HG03521 (cell line): ENCODE data around the gene RIC8B.

ENCODE experiments used
- ATAC-seq: cut with Tn5 transposase; IDR thresholded peaks from one replicate; pipeline ENCODE4 v1.9.1; 2021; ENCODE audit warnings: mild to moderate bottlenecking, moderate library complexity; ENCODE audit not compliant: unreplicated experiment

RIC8B gene

DNA sequence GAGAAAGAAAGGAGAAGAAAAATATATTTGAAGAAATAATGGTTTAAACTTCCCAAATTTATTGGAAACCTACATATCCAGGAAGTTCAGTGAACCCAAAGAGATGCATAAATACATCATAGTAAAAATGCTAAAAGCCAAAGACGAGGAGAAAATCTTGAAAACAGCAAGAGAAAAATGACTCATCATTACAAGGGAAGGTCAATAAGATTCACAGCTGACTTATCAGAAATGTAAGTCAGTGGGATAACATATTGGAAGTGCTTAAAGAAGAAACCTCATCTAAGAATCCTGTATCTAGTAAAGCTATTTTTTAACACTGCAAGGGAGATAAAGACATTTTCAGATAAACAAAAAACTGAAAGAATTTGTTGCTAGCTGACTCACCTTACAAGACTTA lies 19.9 kb downstream of the RIC8B start:
- ATAC-seq = no peak

DNA sequence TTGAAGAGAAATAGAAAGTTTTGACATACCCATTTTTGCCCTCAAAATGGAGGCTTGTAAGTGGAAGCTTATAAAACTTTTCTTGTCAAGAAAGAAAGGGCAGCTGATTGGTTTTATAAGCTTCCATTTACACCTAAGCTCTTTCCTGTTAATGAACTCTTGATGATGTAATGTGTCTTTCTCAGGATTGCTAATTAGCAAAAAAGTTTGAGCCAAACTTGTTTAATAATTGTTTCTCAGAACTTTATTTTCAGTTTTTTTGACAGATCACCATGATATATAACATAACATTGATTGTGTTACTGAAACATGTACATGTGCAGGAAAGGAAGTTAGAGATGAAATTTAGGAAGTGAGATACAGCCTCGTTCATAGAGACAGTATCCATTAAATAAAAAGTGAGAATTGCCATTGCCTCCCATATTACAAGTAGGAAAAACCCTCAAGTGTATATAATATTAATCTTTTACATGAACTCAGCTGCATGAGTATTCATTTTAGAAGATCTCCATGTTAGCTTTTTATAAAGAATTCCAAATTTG lies 26.8 kb downstream of the RIC8B start:
- ATAC-seq = no peak

DNA sequence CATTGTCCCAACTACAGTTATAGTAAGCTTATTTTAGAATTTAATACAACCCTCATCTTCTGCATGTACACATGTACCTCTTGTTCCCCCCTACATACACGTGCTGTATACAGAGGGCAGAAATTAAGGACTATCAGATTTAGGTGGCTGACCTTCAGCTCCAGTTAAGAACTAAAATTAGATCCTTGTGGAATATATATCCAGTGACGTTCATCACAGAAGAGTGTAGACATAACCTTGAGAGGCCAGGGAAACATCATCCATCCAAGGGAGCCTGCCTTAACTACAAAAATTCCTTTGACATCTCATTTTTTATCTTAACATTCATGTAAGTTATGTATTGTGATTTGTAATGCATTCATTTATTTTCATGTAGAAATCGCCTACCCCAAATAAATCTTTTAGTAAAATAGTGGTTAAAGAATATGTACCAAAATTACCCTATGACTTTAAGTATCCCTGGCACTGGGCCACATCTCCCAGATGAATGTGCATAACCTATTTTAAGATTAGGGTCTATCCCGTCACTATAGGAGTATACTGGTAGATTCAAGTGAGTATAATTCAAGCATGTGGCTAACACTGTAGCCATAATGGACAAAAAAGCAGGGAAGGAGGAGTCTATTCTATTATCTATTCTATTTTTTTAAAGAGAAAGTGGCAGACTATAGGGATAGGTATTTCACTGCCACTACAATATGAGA lies 27.5 kb downstream of the RIC8B start:
- ATAC-seq = no peak

DNA sequence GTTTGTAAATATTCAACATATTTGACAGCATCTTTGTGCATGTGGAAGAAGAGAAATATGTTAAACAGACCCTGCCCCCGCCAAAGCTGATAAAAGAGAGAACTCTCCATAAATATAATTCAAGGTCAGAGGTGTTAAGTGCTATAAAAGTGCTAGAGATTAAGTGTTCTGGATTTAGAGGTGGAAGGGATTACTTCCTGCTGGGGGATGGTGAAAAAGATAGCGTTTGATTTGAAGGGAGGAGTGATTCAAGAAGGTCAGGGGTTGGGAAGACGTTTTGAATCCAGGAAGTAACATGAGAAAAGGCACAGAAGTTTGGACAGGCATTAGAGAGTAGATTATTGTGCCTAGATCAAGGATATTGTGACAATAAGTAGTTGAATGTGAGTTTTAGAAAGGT lies 30.2 kb downstream of the RIC8B start:
- no peak for ATAC-seq

DNA sequence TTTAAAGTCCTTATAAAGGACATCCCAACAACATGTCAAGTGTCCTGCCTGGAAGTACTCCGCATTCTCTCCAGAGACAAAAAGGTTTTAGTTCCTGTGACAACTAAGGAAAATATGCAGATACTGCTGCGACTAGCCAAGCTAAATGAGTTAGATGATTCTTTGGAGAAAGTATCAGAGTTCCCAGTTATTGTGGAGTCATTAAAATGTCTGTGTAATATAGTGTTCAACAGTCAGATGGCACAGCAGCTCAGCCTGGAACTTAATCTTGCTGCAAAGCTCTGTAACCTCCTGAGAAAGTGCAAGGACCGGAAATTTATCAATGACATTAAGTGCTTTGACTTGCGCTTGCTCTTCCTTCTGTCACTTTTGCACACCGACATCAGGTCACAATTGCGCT lies 40.2 kb downstream of the RIC8B start:
- no peak for ATAC-seq

DNA sequence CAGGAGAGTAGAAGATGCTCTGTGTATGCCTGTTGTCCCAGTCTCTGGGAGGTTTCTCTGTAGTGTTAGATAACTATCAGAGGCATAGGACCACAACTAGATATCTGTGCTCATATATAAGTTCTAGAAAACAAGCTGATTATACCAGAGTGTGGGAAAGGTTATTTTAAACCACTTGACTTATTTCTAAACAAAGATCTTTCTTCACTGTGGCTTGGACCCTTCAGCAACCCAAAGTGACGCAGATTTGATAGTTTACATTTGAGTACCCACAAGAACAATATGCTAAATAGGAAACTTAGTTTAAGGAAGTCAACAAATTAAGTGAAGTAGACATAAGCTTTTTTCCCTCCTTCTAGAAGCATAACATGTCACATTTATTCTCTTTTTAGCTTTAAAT lies 41.3 kb downstream of the RIC8B start:
- ATAC-seq = no peak

DNA sequence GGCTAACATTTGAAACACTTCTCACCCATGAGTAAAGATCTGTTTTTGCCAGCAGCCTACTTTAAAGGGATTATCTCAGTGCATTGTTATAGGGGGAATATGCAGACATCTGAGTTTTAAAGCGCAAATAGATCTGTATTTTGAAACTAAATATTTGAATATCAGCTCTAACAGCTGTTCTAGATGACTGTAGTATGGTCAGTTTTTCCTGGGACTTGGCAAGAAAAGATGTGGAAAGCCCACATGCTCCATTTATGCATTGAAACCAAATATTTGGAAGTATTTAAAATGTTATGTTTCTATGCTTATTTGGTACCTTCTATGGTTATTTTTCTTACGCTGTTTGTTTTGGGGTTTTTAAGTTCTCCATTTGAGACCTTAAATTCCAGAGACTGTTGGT lies 41.7 kb downstream of the RIC8B start:
- no peak for ATAC-seq

DNA sequence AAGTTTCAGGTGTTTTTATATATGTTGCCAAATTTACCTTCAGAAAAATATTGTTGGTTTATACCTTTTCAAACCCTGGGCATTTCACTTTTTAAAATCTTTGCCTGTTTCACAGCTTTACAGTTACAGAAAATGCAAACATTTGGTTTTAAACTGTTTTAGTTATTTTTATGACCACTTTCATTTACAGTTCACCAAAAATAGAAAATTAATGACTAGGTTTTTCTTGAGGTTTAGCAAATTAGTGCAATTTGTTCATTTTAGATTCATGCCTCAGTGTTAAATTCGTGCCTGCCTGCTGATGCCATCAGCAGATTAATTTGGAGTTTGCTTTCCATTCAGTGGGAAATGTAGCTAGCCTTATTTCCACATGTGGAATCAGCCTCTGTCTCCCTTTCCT lies 45.5 kb downstream of the RIC8B start:
- ATAC-seq = no peak

DNA sequence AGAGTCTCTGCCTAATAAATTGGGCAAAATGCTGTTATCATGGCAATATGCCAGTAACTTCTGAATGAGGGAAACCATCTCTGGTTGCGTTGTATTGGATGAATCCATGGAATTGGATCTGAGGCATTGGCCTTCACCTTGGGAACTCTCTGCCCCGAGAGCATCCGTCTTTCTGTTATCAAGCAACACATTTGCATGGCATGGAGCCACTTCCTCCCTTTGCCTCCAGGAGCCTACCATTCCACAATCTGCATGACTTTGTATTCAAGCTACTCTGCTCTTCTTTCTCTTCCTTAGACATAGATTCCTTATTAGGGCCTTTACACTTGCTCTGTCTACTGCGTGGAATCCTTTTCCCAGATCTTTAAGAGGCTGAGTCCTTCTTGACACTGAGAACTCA lies 57.2 kb downstream of the RIC8B start:
- ATAC-seq = no peak

DNA sequence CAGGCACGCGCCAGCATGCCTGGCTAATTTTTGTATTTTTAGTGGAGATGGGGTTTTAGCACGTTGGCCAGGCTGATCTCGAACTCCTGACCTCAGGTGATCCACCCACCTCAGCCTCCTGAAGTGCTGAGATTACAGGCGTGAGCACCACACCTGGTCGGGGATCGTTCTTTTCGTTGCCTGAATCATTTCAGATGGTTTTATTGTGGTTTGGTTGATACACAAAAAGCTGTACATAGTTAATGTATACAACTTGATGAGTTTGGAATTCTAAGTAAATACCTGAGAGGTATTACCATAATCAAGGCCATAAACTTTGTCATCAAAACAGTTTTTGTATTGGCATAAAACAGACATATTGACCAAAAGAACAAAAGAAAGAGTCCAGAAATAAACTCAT lies 63.3 kb downstream of the RIC8B start:
- ATAC-seq = no peak

DNA sequence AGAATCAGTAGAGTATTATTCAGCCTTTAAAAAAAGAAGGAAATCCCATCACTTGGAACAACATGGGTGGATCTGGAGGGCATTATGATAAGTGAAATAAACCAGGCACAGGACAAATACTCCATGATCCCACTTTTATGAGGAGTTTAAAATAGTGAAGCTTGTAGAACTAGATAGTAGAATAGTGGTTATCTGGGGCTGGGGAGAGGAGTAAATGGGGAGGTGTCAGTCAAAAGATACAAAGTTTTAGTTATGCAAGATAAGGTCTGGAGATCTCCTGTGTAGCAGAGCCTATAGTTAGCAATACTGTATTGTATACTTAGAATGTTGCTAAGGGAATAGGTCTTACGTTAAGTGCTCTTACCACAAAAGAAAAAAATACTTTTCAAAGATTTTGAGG lies 64.9 kb downstream of the RIC8B start:
- no peak for ATAC-seq

DNA sequence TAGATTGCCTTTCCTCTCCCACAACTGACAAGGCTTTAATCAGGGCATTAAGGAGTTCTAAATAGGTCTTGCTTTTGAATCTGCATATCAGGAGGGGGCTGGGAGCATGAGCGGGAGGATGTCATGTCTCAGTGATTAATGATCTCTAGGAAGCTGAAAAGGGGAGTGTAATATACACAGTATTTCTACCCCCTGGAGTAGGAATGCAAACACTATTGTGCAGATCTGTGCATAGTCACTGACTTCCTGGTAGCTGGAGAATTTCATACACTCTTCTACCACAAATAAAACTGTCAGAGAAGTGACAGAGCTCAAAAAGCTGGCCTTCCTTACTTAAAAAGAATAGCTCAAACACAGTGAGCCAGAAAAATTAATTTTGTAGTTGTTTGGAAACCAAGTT lies 65.8 kb downstream of the RIC8B start:
- no peak for ATAC-seq

DNA sequence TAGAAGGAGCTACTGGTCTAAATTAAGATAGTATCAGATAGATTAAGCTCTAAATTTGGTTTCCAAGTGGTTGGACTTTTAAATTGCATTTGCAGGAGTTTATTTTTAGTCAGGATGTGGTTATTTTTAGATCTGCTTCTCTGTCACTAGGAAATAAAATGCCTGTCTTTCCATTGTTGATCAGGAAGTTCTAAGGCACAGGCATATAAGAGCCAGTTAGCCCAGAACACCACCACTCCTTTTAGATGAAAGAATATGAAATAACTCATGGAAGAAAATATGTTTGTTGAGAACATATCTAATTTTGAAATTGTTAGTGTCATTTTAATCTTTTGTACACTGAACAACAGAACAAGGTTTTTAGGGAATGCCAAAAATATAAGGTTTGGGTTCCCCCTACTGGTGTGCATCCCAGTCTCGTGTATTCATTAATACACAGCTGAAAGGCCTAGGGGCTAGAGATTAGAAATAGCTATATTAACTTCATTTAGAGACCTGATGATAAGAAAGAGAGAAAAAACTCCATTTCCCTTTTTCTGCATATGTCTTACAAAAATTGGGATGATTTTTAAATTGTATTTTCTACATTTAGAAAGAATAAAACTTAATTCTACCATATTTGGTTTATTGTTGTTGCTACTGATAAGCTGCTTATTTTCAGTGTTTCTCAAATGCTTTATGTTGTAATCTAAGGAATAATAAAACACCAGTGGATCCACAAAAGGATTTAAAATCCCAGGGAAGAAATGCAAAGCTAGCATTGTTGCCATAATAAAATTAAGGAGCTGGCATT lies 67.2 kb downstream of the RIC8B start:
- no peak for ATAC-seq

DNA sequence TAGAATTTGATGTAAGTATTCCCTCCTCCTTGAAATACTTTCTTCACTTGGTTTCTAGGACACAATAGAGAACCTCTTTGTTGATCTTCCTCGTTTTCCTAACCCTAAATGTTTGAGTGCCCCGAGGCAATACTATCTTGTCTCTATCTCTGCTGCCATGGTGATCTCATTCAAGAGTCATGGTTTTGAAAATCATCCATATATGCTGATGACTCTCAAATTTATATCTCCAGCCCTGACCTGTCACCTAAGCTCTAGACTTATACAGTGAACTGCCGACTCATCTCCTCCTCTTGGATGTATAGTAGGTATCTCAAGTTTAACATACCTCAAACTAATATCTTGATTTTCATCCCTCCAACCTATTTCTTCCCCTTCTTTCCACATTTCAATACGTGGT lies 71.4 kb downstream of the RIC8B start:
- no peak for ATAC-seq

DNA sequence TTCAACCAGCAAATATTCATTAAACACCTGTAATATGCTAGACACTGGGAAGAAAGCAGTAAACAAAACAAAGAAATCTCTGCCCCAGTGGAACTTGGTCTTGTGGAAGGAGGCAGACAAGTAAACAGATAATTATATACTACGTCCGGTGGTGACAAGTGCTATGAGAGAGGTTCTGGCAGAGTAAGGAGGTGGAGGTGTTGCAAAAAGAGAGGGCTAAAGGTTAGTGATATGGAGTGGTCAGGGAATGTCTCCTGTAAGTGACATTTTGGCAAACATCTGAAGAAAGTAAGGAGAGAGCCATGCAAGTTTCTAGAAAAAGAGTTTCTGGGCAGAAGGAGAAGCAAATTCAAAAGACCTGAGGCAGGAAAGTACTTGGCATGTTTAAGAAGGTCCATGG lies 73.4 kb downstream of the RIC8B start:
- no peak for ATAC-seq

DNA sequence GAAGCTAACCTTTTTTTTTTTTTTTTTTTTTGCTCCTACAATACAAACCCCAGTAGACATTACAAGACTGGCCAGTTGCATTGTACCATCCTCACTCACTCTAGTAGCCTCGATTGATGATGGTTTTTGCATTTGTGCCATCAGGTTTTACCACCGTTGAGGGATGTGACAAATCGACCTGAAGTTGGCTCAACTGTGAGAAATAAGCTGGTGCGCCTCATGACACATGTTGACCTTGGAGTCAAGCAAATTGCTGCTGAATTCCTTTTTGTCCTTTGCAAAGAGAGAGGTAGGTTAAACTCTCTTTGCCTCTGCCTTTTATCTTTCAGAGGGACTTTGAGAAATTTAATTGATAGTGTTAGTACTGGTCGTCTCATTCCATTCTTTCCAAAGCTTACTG lies 76.8 kb downstream of the RIC8B start:
- no peak for ATAC-seq

DNA sequence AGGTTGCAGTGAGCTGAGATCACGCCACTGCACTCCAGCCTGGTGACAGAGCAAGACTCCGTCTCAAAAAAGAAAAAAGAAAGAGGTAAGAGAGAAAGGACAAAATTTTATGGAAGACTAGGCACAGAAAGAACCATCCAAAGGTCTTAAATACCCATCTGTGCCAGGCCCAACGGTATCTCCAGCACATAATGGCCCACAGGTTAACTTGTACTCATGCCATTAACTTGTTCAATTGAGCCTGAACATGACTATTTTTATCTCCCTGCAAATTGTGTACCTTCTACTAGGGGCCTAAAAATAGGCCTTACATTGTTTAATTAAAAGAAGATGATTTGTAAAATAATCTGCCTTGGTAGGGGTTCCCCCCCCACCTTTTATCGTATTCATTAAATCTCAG lies 80.2 kb downstream of the RIC8B start:
- no peak for ATAC-seq

DNA sequence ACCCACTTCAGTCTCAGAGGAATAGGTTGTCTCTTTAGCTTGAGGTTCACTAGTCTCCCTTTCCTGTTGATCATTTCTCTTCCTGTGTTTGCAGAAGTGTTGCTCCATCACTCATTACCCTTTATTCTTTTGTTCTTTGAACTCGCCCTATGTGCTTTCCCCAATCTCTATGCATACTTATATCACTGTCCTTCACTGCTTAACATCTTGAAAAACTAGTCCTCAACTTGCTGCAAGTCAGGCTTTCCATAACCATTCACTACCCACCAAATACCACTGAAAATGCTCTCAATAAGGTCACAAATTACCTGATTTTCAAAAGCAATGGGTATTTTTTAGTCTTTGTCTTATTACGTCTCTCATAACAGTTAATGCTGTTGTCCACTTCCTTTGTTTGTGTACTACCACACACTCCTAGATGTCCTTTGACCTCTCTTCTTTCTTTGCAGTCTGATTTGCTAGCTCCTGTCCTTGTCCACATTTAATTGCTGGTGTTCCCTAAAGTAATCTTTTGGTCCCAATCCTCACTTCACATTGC lies 80.8 kb downstream of the RIC8B start:
- no peak for ATAC-seq

DNA sequence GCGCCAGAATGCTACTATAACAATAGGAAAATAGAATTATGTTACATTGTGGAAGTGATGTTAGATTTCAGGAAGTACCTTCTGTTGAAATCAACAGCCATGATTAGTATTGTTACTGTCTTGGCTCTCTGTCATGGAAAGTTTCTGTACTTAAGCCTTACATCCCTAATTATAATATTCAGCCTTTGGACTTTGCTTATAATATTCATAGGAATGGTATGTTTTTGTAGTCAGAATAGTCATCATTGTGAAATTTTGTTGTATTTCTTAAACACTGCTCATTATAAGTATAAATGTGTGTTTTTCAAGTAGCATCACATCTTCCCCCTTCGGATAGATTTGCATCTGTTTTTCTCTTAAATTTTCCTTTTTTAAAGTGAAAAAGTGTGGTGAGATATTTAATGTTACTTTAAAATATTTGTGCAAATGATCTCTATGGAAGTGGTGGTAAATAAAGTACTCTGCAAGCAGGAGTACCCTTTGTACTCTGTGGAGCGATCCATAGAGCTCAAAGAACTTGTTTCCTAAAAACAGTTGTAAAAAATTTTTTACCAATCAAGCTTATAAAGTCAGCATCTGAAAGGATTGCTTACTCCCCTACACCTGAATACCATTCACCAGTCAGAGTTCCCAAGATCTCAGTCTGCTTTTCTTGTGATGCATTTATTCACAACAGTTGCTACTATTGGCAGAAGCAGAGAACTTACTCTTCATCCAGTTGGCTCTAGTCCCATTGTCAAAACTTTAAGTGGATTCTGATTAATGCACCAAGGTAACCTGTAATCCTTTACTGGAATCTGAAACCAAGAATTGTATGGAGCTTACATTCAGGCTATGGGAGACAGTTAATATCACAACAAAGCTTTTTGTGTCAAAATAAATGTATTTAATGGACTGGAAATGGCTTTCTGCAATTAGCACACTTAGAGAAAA lies 87.8 kb downstream of the RIC8B start:
- no peak for ATAC-seq

DNA sequence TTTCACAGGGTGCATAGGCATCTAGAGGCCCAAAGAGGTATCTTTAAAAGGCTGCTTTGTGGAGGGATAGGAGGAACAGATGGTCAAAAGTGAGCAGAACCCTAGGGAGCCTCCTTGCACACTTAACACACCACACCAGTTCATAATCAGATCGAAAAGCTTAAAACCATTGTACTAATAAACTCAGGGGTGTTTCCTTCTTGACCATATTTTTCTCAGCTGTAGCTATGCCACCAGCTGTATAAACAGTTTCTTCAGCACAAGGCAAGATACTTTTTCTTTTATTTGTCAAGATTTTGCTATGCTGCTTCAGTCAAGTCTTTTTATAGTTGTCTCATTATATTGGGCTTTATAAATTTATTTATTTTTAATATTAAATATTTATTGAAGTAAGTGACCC lies 88.7 kb downstream of the RIC8B start:
- ATAC-seq = no peak

DNA sequence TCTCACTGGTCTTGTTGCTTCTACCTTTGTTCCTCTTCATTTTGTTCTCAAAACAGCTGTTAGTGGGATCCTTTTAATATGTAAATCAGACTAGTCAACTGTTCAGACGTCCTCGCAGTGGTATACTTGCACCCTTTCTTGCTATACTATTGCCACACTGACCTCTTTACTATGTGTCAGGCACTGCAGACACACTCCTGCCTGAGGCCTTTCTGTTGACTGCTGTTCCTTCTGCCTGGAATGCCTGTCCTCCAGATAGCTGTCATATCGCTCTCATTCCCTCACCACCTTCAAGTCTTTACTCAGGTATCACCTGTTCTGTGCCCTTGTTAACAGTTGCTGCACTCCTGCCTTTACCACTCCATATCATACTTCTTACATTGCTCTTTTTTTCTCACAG lies 91.2 kb downstream of the RIC8B start:
- no peak for ATAC-seq
